Kidney (tissue), 14 donors: ENCODE data around the gene SPAAR. TPM values are rescaled to one million over a fixed set of nuclear protein-coding genes. Genes with fewer than 3 reads are reported as not detected.

Experiments
- DNase-seq, 5 donors: peaks; one replicate each; pipeline ENCODE4 v3.0.0-alpha.2; 2013 to 2020
- FAIRE-seq: peaks from 2 replicates; lab custom pipeline; 2012; peaks lifted over from hg19 to GRCh38; lab: Jason Lieb, UNC
- H3K27ac ChIP-seq, 2 donors: one replicate each; pipeline ENCODE4 v1.7.0; 2013; ENCODE audit warnings: low read depth in 2 of 2, low read length in 2 of 2, inconsistent platforms in 1 of 2
- H3K27me3 ChIP-seq: one replicate; pipeline ENCODE4 v1.7.1; 2013; ENCODE audit warnings: low read length, inconsistent platforms; ENCODE audit not compliant: control insufficient read depth, insufficient read depth
- H3K36me3 ChIP-seq, 3 donors: one replicate each; pipeline versions ENCODE4 v1.7.0 to v1.7.1; 2013; ENCODE audit warnings: low read length in 3 of 3, control low read depth in 1 of 3, inconsistent platforms in 1 of 3; ENCODE audit not compliant: insufficient read depth in 3 of 3, control insufficient read depth in 2 of 3
- H3K4me1 ChIP-seq, 3 donors: one replicate each; pipeline versions ENCODE4 v1.7.0 to v1.7.1; 2013; ENCODE audit warnings: low read length in 3 of 3, inconsistent platforms in 1 of 3, low read depth in 1 of 3; ENCODE audit not compliant: control insufficient read depth in 2 of 3, insufficient read depth in 2 of 3
- H3K4me3 ChIP-seq, 3 donors: one replicate each; pipeline versions ENCODE4 v1.7.0 to v1.8.1; 2013; ENCODE audit warnings: low read length in 3 of 3, control low read depth in 1 of 3, inconsistent platforms in 1 of 3
- H3K9ac ChIP-seq, 3 donors: one replicate each; pipeline versions ENCODE4 v1.7.0 to v1.7.1; 2013; ENCODE audit warnings: low read length in 3 of 3, control low read depth in 1 of 3, inconsistent platforms in 1 of 3
- H3K9me3 ChIP-seq, 3 donors: one replicate each; pipeline versions ENCODE4 v1.7.0 to v1.7.1; 2013; ENCODE audit warnings: low read length in 3 of 3, control low read depth in 1 of 3, inconsistent platforms in 1 of 3; ENCODE audit not compliant: control insufficient read depth in 2 of 3, insufficient read depth in 1 of 3
- CTCF ChIP-seq: IDR thresholded peaks from 3 replicates; pipeline ENCODE4 v1.5.1; 2012; ENCODE audit warnings: mild to moderate bottlenecking, moderate library complexity, borderline replicate concordance; ENCODE audit not compliant: insufficient read depth; ENCODE audit errors: extremely low read depth
- intact Hi-C: fragments of 100-400 bp; cut with DNase I; formaldehyde crosslinking; loops from one replicate; pipeline ENCODE4 v1.11.1; 2022
- polyA plus RNA-seq: library from polyadenylated mRNA; stranded (reverse); fragments of 350-450 nt; fragmentation: Illumina TruSeq; extraction: RNeasy Lipid Tissue Mini Kit (QIAGEN cat#74804); gene quantifications from one replicate; pipeline ENCODE4 v1.2.3, GENCODE V29; 2014; ENCODE audit warnings: low read depth, low replicate concordance; ENCODE audit not compliant: insufficient read depth
- total RNA-seq: library from RNA; stranded (reverse); fragmentation: NEBNext Ultra II Directional; extraction: Animal tissue kit (Norgen Biotek cat#: 25700); gene quantifications from one replicate; pipeline ENCODE4 v1.2.1, GENCODE V29; 2021
- donor health status: control.
- donor health status: control.
- donor health status: control.
- donor health status: control.
- donor health status: control.
- donor health status: DM: yes; HTN: yes; CAD: no.
- donor health status: Normal renal cell carcinoma (clear cell type).

The SPAAR gene
- total and polyA plus RNA-seq, 2 donors from 2014 or later, result 3.2 to 5.3 TPM

DNA sequence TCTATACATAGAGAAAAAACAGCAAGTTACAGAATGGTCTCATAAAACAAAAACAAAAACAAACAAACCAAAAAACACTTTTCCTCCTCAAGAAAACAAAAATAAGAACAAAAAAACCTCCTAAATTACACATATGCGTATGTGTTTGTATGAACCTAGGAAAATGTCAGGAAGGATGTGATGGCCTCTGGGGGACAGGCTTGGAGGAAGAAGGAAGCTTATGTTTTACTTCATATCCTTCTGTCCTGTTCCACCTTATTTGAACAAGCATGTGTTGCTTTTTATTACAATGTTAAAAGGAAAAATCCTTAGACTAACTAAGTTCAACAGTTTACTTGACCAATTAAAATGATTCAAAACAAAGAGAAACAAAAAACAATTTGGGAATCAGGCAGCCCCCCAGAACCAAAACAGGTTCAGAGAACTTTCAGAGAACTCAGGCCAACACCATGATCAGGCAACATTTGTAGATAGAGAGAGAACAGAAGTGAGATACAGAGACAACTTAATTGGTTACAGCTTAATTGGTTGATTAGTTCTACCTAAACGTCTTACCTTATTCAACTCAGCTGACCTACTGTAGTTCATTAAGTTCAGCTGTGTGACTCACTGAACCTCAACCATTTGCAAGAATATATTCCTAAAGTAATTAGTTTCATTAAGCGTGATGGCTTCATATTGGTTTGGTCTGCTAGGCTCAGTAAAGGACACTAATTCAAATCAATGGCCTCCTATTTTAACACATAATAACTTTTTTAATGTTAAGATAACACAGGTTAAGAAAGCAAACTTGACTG lies 10.1 kb downstream of the SPAAR start:
- FAIRE-seq (no peak), DNase-seq (no peak)
- Histone ChIP-seq H3K4me1 (peaks cover 4 to 42% (median 32%) of the 10 kb centered on the region in 3 donors), H3K9me3 (no peaks in the 10 kb centered on the region), H3K4me3 (no peak overlapping the region), H3K9ac (peak overlapping the region in 1 of 3 donors; percentile 22), H3K36me3 (no peaks in the 10 kb centered on the region), H3K27me3 (no peaks in the 10 kb centered on the region), H3K27ac (peak overlapping the region; percentile 59 to 61)
- intact Hi-C loops, result no loop called here
- TF ChIP-seq CTCF, result no peak

- Histone ChIP-seq H3K27me3 (no peaks in the 10 kb centered on the region), H3K27ac (peak overlapping the region; percentile 59 to 61), H3K9me3 (no peaks in the 10 kb centered on the region), H3K36me3 (no peaks in the 10 kb centered on the region), H3K4me1 (peaks cover 4 to 43% (median 32%) of the 10 kb centered on the region in 3 donors), H3K4me3 (no peak overlapping the region), H3K9ac (peak overlapping the region in 1 of 3 donors; percentile 22)
- FAIRE-seq (no peak), DNase-seq (no peak)
- intact Hi-C loops, result no loop called here
- no peak for TF ChIP-seq CTCF
These were observed 10.8 kb downstream of the SPAAR start for GRCh38 chr9:35920051-35920620.

GRCh38 chr9:35923598-35923926 lies 14.3 kb downstream of the SPAAR start:
- intact Hi-C loops, result no loop called here

More at GRCh38 chr9:35923598-35923926, 14.3 kb downstream of the SPAAR start:
- FAIRE-seq (no peak), DNase-seq (no peak)
- no peak for TF ChIP-seq CTCF
- no peaks in the 10 kb centered on the region for H3K36me3 ChIP-seq
- peaks cover 4 to 42% (median 20%) of the 10 kb centered on the region in 3 donors for H3K4me1 ChIP-seq
- no peak overlapping the region for H3K4me3 ChIP-seq
- H3K27ac ChIP-seq, result peak overlapping the region; percentile 72 to 93
- no peak overlapping the region for H3K9ac ChIP-seq
- H3K9me3 ChIP-seq, result no peaks in the 10 kb centered on the region
- H3K27me3 ChIP-seq, result no peaks in the 10 kb centered on the region
